Stimulated activated CD8-positive, alpha-beta memory T cell treated with anti-CD3 and anti-CD28 coated beads, Interleukin-7, amount 100 ng/mL, for 48 hours (primary cell): ENCODE results near the gene PLGRKT.
"Not testable (repeated sequence)": the region's sequence is repeated elsewhere in the genome, so short reads cannot be mapped to it uniquely, and the experiment has no call there.

ENCODE experiments used
- DNase-seq, 2 donors: peaks; one replicate each; pipeline ENCODE4 v3.0.0-alpha.2; 2020; ENCODE audit warnings: low read depth in 1 of 2; ENCODE audit errors: extremely low read depth in 1 of 2

Gene PLGRKT

DNA sequence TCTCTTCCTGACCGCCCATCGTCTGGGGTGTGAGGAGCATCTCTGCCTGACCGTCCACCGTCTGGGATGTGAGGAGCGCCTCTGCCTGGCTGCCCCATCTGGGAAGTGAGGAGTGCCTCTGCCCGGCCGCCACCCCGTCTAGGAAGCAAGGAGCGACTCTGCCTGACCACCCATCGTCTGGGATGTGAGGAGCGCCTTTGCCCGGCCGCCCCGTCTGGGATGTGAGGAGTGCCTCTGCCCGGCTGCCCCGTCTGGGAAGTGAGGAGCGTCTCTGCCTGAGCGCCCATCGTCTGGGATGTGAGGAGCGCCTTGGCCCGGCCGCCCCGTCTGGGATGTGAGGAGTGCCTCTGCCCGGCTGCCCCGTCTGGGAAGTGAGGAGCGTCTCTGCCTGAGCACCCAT, 4.4 kb downstream of the PLGRKT start:
- not testable (repeated sequence) for DNase-seq

DNA sequence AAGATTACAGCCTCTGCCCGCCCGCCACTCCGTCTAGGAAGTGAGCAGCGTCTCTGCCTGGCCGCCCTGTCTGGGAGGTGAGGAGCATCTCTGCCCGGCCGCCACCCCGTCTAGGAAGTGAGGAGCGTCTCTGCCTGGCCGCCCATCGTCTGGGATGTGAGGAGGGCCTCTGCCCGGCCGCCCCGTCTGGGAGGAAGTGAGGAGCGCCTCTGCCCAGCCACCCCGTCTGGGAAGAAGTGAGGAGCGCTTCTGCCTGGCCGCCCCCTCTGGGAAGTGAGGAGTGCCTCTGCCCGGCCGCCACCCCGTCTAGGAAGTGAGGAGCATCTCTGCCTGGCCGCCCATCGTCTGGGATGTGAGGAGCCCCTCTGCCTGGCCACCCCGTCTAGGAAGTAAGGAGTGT, 4.8 kb downstream of the PLGRKT start:
- not testable (repeated sequence) for DNase-seq

DNA sequence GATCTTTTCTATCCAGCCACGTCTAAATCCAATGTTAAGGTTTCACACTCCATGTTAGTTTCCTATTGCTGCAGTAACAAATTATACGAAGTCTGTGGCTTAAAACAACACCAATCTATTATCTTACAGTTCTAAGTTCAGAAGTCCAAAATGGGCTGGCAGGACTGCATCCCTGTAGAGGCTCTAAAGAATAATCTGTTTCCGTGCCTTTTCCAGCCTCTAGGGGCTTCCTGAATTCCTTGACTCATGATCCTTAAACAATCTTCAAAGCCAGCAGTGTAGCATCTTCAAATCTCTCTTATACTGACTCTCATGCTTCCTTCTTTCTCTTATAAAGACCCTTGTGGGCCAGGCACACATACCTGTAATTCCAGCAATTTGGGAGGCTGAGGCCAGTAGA, 6.8 kb downstream of the PLGRKT start:
- no peak for DNase-seq

DNA sequence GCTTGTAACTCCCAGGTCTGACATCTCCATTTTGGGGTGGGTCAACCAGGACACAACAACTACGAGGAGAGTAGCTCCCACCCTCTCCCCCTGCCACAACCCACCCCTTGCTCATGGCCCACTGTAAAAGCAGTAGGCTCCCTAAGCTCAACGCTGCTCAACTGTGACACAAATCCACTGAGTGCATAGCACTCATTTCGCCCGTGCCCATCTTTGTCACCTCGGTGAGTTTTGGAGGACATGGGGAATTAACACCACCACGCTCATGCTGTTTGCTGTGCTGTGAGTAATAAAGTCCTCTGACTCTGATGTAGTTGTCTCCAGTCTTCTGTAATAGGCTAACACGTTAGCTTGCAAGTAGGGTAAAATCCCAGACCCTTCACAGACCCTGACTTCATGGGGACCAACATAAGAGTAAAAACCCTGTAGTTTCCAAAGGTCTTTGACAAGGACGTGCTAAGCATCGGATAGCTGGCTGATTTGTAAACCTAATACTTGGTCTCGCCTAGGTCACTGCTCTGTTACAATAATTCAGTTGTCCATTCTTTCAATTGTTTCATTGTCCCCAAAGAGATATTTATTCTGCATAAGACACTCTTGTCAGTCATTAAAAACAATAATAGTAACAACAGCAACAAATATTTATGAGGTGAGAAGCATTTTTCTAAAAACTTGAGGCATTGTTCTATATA, 7.7 kb downstream of the PLGRKT start:
- DNase-seq = no peak

DNA sequence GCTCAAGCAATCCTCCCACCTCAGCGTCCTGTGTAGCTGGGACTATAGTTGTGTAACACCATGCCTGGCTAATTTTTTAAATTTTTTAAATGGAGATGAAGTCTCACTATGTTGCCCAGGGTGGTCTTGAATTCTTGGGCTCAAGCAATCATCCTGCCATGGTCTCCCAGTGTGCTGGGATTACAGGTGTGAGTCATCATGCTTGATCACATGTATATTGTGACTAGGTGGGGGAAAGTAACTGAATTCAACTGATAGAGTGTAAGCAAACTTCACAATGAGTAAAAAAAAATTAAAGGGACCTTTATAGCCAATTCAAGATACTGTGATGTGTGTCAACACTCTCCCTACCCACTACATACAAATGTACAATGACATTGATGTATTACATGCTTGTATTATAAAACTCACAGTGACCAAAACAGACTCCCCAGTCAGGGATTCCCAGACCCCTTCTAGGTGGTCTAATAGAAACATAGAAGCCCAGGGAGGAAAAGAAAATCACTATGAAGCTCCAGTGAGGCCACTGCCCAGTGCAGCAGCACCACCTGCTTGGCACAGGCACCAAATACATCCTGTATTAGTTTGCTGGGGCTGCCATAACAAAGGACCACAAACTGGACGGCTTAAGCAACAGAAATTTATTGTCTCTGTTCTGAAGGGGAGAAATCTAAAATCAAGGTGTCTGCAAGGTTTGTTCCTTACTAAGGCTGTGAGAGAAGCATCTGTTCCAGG, 8.8 kb downstream of the PLGRKT start:
- DNase-seq = no peak

DNA sequence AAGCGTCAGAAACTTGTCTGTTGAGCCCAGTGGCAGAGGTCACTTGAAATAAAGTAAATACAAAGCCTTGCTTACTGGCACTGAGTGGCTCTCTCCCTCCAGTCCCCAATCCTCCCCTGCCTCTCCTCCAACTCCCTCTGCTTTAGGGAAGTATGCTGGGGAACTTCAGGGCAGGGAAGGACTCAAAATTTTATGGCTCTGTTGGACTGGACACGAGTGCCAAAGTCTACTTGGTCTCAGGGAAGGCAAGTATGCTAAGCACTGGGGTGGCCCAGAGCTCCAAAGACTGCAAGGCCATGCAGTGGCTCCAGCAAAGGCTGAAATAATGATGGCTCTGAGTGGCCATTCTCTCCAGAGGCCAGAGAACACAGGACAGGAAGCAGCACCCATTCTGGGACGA, 9.6 kb downstream of the PLGRKT start:
- no peak for DNase-seq

DNA sequence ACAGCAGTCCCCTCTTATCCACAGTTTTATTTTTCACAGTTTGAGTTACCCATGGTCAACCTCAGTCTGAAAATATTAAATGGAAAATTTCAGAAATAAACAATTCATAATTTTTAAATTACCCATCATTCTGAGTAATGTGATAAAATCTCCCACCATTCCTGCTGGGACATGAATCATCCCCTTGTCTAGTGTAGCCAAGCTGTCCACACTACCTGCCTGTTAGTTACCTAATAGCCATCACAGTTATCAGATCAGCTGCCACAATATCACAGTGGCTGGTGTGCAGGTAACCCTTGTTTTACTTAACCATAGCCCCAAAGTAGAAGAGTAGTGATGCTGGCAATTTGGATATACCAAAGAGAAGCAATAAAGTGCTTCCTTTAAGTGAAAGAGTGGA, 10.7 kb downstream of the PLGRKT start:
- no peak for DNase-seq

DNA sequence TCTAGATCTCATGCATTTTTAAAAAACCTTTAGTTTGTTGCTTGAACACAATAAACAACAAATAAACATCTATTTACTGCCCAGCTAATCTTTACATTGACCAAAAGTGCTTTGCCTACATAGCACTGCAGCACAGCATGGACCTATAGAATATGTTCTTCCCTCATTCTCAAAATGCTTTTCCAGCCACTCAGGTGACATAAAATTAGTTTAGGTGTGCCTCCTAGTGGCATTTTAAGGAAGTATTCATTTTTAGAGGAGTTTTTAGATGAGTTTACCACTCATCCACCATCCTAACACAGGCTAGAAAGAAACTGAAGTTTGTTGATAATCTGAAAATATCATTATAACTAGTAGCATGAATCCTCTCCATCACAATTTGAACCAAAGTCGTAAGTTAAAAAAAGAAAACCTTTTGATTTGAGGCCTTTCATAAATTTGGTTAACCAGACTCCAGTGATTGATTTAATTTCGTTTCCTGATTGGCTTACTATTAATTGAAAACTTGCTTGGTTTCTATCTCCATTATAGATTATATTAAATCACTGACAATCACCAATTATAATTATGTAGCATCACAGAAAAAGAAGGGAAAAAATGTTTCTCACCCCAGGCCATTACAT, 12.6 kb downstream of the PLGRKT start:
- DNase-seq = no peak

DNA sequence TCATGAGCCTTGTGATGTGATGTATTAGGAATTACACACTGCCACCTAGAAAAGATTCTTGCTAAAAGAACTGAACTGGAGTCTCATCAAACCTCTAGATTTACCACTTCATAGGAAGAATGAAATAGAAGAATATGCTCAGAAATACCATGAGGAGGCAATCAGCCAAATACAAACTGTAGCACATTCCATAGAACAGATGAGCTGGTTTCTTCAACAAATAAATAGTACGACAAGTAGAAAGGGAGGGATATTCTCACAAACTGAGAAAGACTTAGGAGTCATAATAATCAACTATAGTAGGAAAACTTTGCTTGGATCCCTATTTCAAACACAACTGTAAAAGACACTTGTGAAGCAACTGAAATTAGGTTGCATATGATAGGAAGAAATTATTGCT, 15.4 kb downstream of the PLGRKT start:
- no peak for DNase-seq

DNA sequence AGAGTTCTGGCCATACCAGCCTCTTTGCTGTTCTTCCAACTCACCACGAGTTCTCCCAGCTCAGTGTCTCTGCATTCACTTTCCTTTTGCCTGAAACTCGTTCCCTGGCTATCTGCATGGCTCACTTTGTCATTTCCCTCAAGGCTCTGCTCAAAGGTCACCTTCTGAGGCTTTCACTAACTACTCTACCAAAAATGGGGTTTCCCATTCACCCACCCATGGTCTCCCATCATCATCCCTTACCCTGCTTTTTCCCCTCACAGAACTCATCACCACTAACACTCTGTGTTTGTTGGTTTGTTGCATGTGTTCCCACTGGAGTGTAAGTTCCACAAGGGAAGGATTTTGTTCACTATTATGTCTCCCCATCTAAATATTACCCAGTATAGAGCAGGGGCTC, 16.6 kb downstream of the PLGRKT start:
- no peak for DNase-seq

DNA sequence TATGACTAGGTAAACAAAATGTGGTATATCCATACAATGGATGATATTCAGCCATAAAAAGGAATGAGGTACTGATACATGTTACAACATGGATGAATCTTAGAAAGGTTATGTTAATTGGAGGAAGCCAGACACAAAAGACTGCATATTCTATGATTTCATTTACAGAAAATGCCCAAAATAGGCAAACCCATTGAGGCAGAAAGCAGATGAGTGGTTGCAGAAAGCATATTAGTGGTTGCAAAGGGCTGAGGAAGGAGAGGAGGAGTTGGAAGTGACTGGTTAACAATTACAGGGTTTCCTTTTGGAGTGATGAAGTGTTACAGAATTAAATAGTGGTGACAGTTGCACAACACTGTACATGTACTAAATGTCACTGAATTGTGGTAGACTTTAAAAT, 17.7 kb downstream of the PLGRKT start:
- no peak for DNase-seq

DNA sequence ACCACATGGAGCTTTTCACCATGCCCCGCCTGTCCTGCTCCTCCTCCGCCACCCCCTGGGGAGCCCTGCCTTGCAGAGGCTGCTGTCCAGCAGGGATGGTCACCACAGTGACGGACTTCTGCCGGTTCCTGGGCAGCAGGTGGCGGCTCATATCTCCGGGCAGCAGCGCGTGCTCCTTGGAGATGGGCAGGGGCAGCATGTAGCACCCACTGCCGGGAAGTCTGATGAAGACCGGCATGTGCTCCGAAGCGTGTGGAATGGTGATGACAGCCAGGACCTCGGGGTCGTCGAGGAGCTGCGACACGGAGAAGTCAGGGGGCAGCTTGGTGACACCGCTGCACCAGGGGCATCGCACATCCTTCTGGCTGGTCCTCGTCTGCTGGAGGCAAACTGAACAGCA, 19.2 kb downstream of the PLGRKT start:
- DNase-seq = no peak

DNA sequence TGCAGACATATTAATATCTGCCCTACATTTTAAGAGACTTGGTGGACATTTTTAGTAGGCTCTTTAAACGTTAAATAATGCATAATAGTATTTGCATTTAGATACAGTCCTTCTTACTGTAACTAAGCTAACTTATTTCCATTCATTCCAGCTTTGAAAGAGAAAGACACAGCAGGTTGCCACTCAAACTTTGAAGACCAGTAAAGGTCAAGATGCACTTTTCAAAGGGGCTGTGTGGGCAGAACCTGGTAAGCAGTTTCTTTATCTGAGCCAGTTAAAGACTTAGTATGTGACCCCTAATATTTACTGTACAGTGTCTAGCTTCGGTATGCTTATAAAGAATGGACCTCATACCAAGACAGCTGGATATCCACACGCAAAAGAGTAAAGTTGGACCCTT, 20.8 kb downstream of the PLGRKT start:
- no peak for DNase-seq

DNA sequence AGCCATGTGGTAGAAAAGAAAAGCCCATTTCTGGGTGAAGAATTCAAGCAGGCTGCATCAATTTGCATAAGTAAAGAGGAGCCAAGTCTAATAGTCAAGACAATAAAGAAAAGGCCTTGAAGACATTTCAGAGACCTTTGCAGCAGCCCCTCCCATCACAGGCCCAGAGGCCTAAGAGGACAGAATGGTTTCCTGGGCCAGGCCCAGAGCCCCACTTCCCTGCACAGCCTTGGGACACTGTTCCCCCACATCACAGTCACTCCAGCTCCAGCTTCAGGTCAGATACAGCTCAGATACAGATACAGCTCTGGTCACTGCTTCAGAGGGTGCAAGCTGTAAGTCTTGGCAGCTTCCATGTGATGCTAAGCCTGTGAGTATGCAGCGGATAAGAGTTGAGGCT, 29.1 kb downstream of the PLGRKT start:
- no peak for DNase-seq

DNA sequence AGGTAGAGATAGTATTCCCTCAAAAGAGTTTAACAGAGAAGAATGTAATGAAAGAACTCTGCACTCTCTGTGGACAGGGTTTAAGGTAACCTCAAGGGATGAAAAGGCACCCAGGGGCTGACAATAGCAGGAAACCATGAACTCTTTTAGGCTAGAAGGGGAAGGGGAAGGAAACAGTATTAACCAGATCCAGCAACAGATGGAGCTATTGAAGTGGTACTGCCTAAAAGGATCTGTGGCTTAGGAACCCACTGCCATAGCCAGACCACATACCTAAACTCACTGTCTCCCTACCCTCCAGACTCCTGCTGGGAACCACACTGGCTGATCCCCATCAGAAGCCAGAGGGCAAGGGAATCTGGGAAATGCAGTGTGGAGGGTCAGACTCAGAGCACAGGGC, 35.5 kb downstream of the PLGRKT start:
- no peak for DNase-seq

DNA sequence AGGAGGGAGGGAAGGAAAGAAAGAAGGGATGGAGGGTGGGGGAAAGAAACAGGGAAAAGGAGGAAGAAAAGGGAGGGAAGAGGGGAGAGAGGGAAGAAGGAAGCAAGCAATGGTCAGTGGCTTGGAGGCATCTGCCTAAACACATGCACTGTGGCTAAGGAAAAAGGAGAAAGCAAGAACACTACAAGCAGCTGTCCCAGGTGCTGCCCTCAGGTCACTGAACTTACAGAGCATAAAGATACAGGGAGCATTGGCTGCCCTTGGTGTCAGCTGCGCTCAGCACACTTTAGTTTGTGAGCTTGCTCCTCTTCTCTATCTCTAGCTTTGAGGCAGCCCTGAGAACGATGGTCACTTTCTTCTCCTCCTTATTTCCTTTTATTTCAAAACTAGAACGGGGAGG, 40.2 kb downstream of the PLGRKT start:
- not testable (repeated sequence) for DNase-seq

DNA sequence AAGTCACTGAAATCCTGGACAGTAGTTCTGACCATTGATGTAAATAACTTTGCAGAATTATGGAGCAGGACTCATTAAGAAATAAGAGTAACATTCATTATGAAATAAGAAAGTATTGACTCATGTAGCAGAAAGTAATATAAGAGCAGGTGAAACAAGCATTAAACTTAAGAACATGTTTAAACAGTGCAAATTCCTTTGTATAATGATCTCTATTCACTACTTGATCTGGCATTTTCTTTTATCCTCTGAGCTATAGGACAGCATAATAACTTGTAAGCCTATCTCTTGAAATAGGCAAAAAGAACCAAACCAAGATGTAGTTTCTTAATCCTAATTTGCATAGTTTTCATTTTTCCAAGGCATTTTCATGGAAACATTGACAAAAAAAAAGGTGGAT, 42.3 kb downstream of the PLGRKT start:
- no peak for DNase-seq

DNA sequence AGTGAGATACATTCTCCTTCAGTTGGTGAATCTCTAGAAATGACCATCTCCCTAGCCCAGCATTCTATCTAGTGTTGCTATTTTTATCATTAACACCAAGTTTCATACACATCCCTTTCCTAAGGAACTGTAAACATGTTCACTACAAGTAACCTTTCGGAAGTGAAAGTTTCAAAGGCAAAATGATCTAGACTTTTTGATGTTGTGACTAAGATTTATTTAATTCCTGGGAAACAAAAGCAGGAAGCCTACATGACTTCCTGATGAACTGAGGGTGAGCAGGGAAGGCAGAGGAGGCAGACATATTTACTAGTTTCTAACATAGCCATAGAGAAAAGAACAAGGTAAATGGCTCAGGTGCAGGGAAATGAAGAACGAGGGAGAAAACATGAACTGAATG, 43.7 kb downstream of the PLGRKT start:
- DNase-seq = not testable (repeated sequence)

DNA sequence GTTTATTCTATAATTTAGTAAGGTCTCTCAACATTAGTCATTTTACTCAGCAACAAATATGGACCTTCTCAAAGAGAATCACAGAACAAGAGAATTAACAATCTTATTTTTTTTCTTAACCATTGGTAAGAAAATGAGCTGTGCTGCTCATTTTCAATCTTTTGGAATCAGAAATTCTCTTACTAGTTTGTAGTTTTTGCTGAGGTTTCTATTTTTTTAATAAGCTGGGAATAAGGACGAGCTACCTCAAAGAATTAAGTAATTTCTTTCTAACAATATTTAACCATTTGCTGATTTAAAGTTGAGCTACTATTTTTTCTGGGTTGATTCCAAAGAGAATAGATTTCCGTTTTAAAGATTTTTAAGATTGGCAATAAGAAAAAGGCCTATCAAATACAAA, 44.2 kb downstream of the PLGRKT start:
- DNase-seq = no peak

DNA sequence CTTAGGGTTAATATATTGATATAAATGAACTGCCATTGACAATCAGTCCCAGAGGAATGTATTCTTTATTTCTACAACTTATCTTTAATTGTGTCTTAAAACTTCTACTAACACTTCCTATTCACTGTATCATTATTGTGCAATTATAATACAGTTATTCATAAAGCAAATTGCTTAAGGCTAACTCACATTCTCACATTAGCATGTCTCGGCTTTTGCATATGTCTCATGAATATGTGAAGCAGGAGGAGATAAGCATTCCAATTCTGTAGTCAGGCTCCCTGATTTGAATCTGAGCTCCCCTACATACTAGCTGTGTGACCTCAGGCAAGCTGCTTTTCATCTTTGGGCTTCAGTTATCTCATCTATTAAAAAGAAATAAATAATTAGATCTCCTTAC, 45.4 kb downstream of the PLGRKT start:
- no peak for DNase-seq

DNA sequence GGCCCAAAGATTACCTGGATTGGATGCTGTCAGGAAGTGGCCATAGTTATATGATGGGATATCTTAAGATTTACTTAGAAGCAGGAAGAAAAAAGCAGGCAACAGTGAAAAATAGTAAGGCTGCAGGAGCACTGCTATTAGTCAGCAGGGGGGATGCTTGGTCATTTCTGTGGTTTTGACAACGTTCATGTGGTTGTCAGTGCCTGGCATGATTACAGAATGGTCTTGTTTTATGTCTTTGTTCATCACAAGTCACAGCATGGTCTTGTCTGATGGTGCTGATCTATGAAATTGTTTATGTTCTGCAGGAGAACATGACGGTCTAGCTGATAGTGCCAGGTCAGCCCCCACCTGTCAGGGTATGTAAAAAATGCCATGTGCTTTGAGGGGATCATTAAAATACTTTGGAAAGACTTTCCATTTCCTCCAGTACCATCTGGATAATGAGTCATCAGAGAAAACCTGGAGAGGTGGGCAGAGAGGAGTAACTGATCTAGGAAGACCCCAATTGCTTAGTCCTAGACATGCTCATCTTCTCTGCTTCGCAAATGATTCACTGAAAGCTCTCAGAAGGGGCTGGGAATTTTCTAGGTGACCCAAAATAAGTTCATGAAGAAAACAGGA, 48.5 kb downstream of the PLGRKT start:
- DNase-seq = peak; percentile 0 to 35
